B cell (primary cell): ENCODE data around the gene SCARF1. TPM values are rescaled to one million over a fixed set of nuclear protein-coding genes. Genes with fewer than 3 reads are reported as not detected.

Experiments used
- ATAC-seq: fragments of 200-7000 bp; cut with Tn5 transposase; one replicate; pipeline ENCODE4 v1.10.0; 2021; ENCODE audit warnings: low read depth, mild to moderate bottlenecking, moderate number of reproducible peaks, moderate library complexity
- CTCF ChIA-PET: fragments of 350-600 bp; sonication (Branson Sonifier 250); formaldehyde crosslinking; loops from one replicate; lab custom pipeline; 2021; ENCODE audit warnings: antibody characterized with exemption, inconsistent platforms; lab: Charles Lee
- POLR2A ChIA-PET: fragments of 350-600 bp; sonication (Branson Sonifier 250); formaldehyde crosslinking; loops from one replicate; lab custom pipeline; 2021; ENCODE audit warnings: antibody characterized with exemption; lab: Charles Lee
- DNase-seq: peaks from one replicate; pipeline ENCODE4 v3.0.0; 2013
- H2AFZ ChIP-seq: 2 replicates; pipeline ENCODE4 v1.6.1; 2012; ENCODE audit warnings: mild to moderate bottlenecking, low read depth, low read length; ENCODE audit not compliant: insufficient read depth, poor library complexity, severe bottlenecking
- H3K27ac ChIP-seq, 2 donors: 1 replicate in 1 of 2; 2 replicates in 1 of 2; pipeline ENCODE4 v1.5.1; 2012 to 2013; ENCODE audit warnings: low read length in 2 of 2, mild to moderate bottlenecking in 2 of 2, moderate library complexity in 1 of 2
- H3K27me3 ChIP-seq, 4 experiments: fragments of 200-600 bp in 1 of 4; sonication (generic) in 1 of 4; replicated peaks in 1 of 4; 1 replicate in 2 of 4; 2 replicates in 2 of 4; pipeline versions ENCODE4 v1.6.1 to v1.7.0; 2013 to 2016; ENCODE audit warnings: low read length in 3 of 4, mild to moderate bottlenecking in 2 of 4, mixed read lengths in 1 of 4, moderate library complexity in 1 of 4; ENCODE audit not compliant: insufficient read depth in 4 of 4, control insufficient read depth in 3 of 4; ENCODE audit errors: control extremely low read depth in 1 of 4
- H3K36me3 ChIP-seq, 2 experiments: replicated peaks in 1 of 2; 1 replicate in 1 of 2; 2 replicates in 1 of 2; pipeline versions ENCODE4 v1.6.1 to v1.7.1; 2013; ENCODE audit warnings: low read length in 1 of 2; ENCODE audit not compliant: insufficient read depth in 2 of 2, control insufficient read depth in 1 of 2; ENCODE audit errors: control extremely low read depth in 1 of 2, extremely low read depth in 1 of 2
- H3K4me1 ChIP-seq, 2 donors: fragments of 200-600 bp in 1 of 2; sonication (generic) in 1 of 2; 1 replicate in 1 of 2; 2 replicates in 1 of 2; pipeline versions ENCODE4 v1.5.1 to v1.6.1; 2013 to 2017; ENCODE audit warnings: low read length in 2 of 2; ENCODE audit not compliant: control insufficient read depth in 2 of 2, insufficient read depth in 2 of 2
- H3K4me2 ChIP-seq: replicated peaks from 2 replicates; pipeline ENCODE3; 2012; ENCODE audit warnings: mild to moderate bottlenecking, low read depth, low read length; ENCODE audit not compliant: poor library complexity, severe bottlenecking
- H3K4me3 ChIP-seq, 5 experiments: fragments of 200-600 bp in 1 of 5; sonication (generic) in 1 of 5; 1 replicate in 3 of 5; 2 replicates in 2 of 5; pipeline versions ENCODE4 v1.5.1 to v1.7.0; 2011 to 2016; ENCODE audit warnings: low read length in 4 of 5, mild to moderate bottlenecking in 4 of 5, low read depth in 2 of 5, control low read depth in 1 of 5, moderate library complexity in 1 of 5; ENCODE audit not compliant: insufficient read depth in 1 of 5; ENCODE audit errors: control extremely low read depth in 1 of 5, extremely low read depth in 1 of 5
- H3K79me2 ChIP-seq: fragments of 200-600 bp; sonication (generic); one replicate; pipeline ENCODE4 v1.6.0; 2016; ENCODE audit warnings: low read length; ENCODE audit not compliant: control insufficient read depth, insufficient read depth
- H3K9ac ChIP-seq: fragments of 200-600 bp; sonication (generic); 2 replicates; pipeline ENCODE4 v1.6.1; 2017; ENCODE audit warnings: mild to moderate bottlenecking, low read length, moderate library complexity
- H3K9me3 ChIP-seq, 3 donors: one replicate each; pipeline versions ENCODE4 v1.6.1 to v1.7.1; 2013; ENCODE audit warnings: low read length in 2 of 3; ENCODE audit not compliant: control insufficient read depth in 2 of 3, insufficient read depth in 1 of 3; ENCODE audit errors: control extremely low read depth in 1 of 3
- H4K20me1 ChIP-seq: 2 replicates; pipeline ENCODE4 v1.6.0; 2012; ENCODE audit warnings: mild to moderate bottlenecking, low read length; ENCODE audit not compliant: insufficient read depth, control insufficient read depth, poor library complexity, severe bottlenecking
- H3K27ac Mint-ChIP-seq: one replicate; pipeline ENCODE4 v1.8.0; 2021; ENCODE audit warnings: mixed read lengths
- H3K27me3 Mint-ChIP-seq: one replicate; pipeline ENCODE4 v1.8.0; 2021; ENCODE audit warnings: mixed read lengths
- H3K4me1 Mint-ChIP-seq: one replicate; pipeline ENCODE4 v1.8.0; 2021; ENCODE audit warnings: mixed read lengths
- H3K4me3 Mint-ChIP-seq: one replicate; pipeline ENCODE4 v1.8.0; 2021; ENCODE audit warnings: mixed read lengths
- H3K9me3 Mint-ChIP-seq: one replicate; pipeline ENCODE4 v1.8.0; 2022; ENCODE audit warnings: mixed read lengths; ENCODE audit not compliant: insufficient read depth
- EZH2 ChIP-seq: IDR thresholded peaks from 2 replicates; pipeline ENCODE4 v1.6.1; 2012; ENCODE audit warnings: borderline replicate concordance, low read depth, mild to moderate bottlenecking, moderate library complexity, low read length; ENCODE audit not compliant: insufficient read depth, poor library complexity, severe bottlenecking
- WGBS: methylation state at CpG from one replicate; pipeline ENCODE4 v1.1.5; 2013; ENCODE audit warnings: missing lambda C conversion rate; ENCODE audit not compliant: insufficient coverage; 5-methylcytosine and 5-hydroxymethylcytosine counted together
- intact Hi-C: fragments of 100-400 bp; cut with micrococcal nuclease; formaldehyde crosslinking; loops from one replicate; pipeline ENCODE4 v1.10.0; 2022
- polyA plus RNA-seq: library from polyadenylated mRNA; depleted of rRNA; stranded (reverse); fragments of >200 nt; gene quantifications from 2 replicates; pipeline ENCODE4 v1.2.3, GENCODE V29; 2012
- total RNA-seq, 2 donors: library from RNA; stranded (reverse); fragments of 120-200 nt in 1 of 2; gene quantifications; 1 replicate in 1 of 2; 2 replicates in 1 of 2; pipeline versions ENCODE4 v1.2.3 to v1.2.4, GENCODE V29; 2013 to 2022
- TF ChIP-seq, protein P1 (sequence below): fragments of 200-600 bp; IDR thresholded peaks from one replicate; pipeline ENCODE4 v1.8.0; 2022; ENCODE audit warnings: antibody characterized with exemption, mild to moderate bottlenecking

Gene SCARF1
- total and polyA plus RNA-seq, 2 donors (not counting 1 experiment from before 2014, with no cell fraction given): 0.54 to 3.7 TPM

DNA sequence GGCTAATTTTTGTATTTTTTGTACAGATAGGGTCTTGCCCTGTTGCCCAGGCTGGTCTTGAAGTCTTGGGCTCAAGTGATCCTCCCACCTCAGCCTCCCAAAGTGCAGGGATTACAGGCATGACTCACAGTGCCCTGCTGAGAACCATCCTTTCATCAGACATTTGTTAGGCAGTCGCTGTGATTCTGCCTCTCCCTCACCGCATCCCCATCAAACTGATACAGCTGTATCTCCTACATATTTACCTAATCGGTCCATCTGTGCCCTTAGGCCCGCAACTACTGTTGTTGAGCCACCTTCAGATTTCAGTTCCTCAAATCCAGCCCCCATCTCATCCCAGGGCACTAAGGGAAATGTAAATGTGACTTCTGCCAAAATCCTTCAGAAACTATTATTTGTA lies 14.9 kb downstream of the SCARF1 start:
- Histone ChIP-seq H3K27ac (no peak overlapping the region), H4K20me1 (no peaks in the 10 kb centered on the region), H3K4me2 (peak overlapping the region; percentile 100), H3K4me3 (no peak overlapping the region), H3K36me3 (peaks cover 0 to 6% of the 10 kb centered on the region in 2 experiments), H3K27me3 (no peaks in the 10 kb centered on the region), H3K9me3 (peaks cover 0 to 7% (median 0%) of the 10 kb centered on the region in 3 donors), H3K79me2 (peaks cover 24% of the 10 kb centered on the region), H3K4me1 (peaks cover 39 to 45% of the 10 kb centered on the region in 2 donors), H3K9ac (no peak overlapping the region), H2AFZ (no peak overlapping the region)
- H3K4me1 Mint-ChIP-seq: peaks cover 38% of the 10 kb centered on the region
- intact Hi-C loops: loop anchor here (1.0 kb wide), 4 partner anchors 19 to 265 kb away; partner anchors contain the start of gene RILP
- ATAC-seq (no peak), DNase-seq (no peak)
- ChIA-PET CTCF (interaction anchor here (0.6 to 10.4 kb wide), 24 partner anchors 10 to 572 kb away, joined by 3 to 326 read pairs (median 6); partner anchors contain the start of genes INPP5K, PITPNA, RILP and SCARF1), POLR2A (interaction anchor here (0.6 to 7.3 kb wide), 16 partner anchors 9 to 265 kb away, joined by 3 to 127 read pairs (median 6); partner anchors contain the start of genes INPP5K, PITPNA, RILP and SCARF1)
- H3K9me3 Mint-ChIP-seq: no peaks in the 10 kb centered on the region
- TF ChIP-seq, protein P1, sequence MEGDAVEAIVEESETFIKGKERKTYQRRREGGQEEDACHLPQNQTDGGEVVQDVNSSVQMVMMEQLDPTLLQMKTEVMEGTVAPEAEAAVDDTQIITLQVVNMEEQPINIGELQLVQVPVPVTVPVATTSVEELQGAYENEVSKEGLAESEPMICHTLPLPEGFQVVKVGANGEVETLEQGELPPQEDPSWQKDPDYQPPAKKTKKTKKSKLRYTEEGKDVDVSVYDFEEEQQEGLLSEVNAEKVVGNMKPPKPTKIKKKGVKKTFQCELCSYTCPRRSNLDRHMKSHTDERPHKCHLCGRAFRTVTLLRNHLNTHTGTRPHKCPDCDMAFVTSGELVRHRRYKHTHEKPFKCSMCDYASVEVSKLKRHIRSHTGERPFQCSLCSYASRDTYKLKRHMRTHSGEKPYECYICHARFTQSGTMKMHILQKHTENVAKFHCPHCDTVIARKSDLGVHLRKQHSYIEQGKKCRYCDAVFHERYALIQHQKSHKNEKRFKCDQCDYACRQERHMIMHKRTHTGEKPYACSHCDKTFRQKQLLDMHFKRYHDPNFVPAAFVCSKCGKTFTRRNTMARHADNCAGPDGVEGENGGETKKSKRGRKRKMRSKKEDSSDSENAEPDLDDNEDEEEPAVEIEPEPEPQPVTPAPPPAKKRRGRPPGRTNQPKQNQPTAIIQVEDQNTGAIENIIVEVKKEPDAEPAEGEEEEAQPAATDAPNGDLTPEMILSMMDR: no peak
- no peak for TF ChIP-seq EZH2
- H3K4me3 Mint-ChIP-seq: peak overlapping the region; percentile 93
- 52% methylated on average over 3 of the region's 4 CpGs for WGBS
- no peaks in the 10 kb centered on the region for H3K27me3 Mint-ChIP-seq
- H3K27ac Mint-ChIP-seq: peak overlapping the region; percentile 87
